Endothelial cell of umbilical vein (primary cell): ENCODE data around the gene CCDC142. TPM values are rescaled to one million over a fixed set of nuclear protein-coding genes. Genes with fewer than 3 reads are reported as not detected.

Source experiments
- BruUV-seq: library from RNA; stranded (reverse); fragments of 400-500 nt; replicated peaks from 2 replicates; lab custom pipeline; 2021; lab: Mats Ljungman, UMichigan
- CTCF ChIA-PET: fragments of 300-600, 350-600 bp; sonication (Branson Sonifier 250); formaldehyde crosslinking; loops from one replicate; lab custom pipeline; 2021; ENCODE audit warnings: antibody characterized with exemption, inconsistent platforms; lab: Charles Lee
- POLR2A ChIA-PET: fragments of 300-600, 350-600 bp; sonication (Branson Sonifier 250); formaldehyde crosslinking; loops from one replicate; lab custom pipeline; 2021; ENCODE audit warnings: antibody characterized with exemption, inconsistent platforms; lab: Charles Lee
- DNase-seq: peaks from one replicate; pipeline ENCODE4 v3.0.0-alpha.2; 2011; ENCODE audit warnings: low read depth, low spot score
- FAIRE-seq: peaks from 2 replicates; lab custom pipeline; 2011; peaks lifted over from hg19 to GRCh38; lab: Jason Lieb, UNC
- H2AFZ ChIP-seq: 2 replicates; pipeline ENCODE4 v1.6.0; 2012; ENCODE audit warnings: low read depth, low read length, control low read depth, inconsistent platforms
- H3K27ac ChIP-seq: 2 replicates; pipeline ENCODE4 v1.5.1; 2011; ENCODE audit warnings: low read depth, mild to moderate bottlenecking, control low read depth, low read length, moderate library complexity; ENCODE audit not compliant: insufficient read depth
- H3K27me3 ChIP-seq, 2 experiments: 2 replicates each; pipeline versions ENCODE4 v1.6.0 to v1.6.1; 2011; ENCODE audit warnings: low read length in 2 of 2, mixed read lengths in 1 of 2; ENCODE audit not compliant: control insufficient read depth in 2 of 2, insufficient read depth in 2 of 2
- H3K36me3 ChIP-seq, 2 experiments: 2 replicates in 1 of 2; 3 replicates in 1 of 2; pipeline ENCODE4 v1.5.1; 2011; ENCODE audit warnings: low read length in 2 of 2, mild to moderate bottlenecking in 1 of 2, moderate library complexity in 1 of 2; ENCODE audit not compliant: control insufficient read depth in 2 of 2, insufficient read depth in 2 of 2; ENCODE audit errors: extremely low read depth in 1 of 2
- H3K4me1 ChIP-seq: 3 replicates; pipeline ENCODE4 v1.5.1; 2011; ENCODE audit warnings: mild to moderate bottlenecking, low read length; ENCODE audit not compliant: control insufficient read depth, insufficient read depth; ENCODE audit errors: extremely low read depth
- H3K4me2 ChIP-seq: 2 replicates; pipeline ENCODE4 v1.6.1; 2011; ENCODE audit warnings: low read length, control low read depth, mixed read lengths; ENCODE audit not compliant: insufficient read depth
- H3K4me3 ChIP-seq, 3 experiments: fragments of 200-600 bp in 1 of 3; sonication (generic), shearing (Covaris generic) in 1 of 3; replicated peaks in 1 of 3; 2 replicates each; pipeline ENCODE4 v1.5.1; 2011 to 2016; ENCODE audit warnings: control low read depth in 3 of 3, low read length in 3 of 3, mild to moderate bottlenecking in 2 of 3, inconsistent platforms in 1 of 3, low read depth in 1 of 3, moderate library complexity in 1 of 3; ENCODE audit not compliant: insufficient read depth in 1 of 3
- H3K79me2 ChIP-seq: 2 replicates; pipeline ENCODE4 v1.6.0; 2012; ENCODE audit warnings: low read length, inconsistent platforms; ENCODE audit not compliant: control insufficient read depth, insufficient read depth
- H3K9ac ChIP-seq: replicated peaks from 2 replicates; pipeline ENCODE3; 2011; ENCODE audit warnings: low read length, control low read depth; ENCODE audit not compliant: insufficient read depth; ENCODE audit errors: extremely low read depth
- H3K9me1 ChIP-seq: replicated peaks from 3 replicates; pipeline ENCODE4 v1.6.0; 2011; ENCODE audit warnings: mild to moderate bottlenecking, low read length; ENCODE audit not compliant: control insufficient read depth, insufficient read depth; ENCODE audit errors: extremely low read depth
- H3K9me3 ChIP-seq: replicated peaks from 2 replicates; pipeline ENCODE4 v1.5.1; 2012; ENCODE audit warnings: low read length, inconsistent platforms; ENCODE audit not compliant: control insufficient read depth, insufficient read depth
- H4K20me1 ChIP-seq: replicated peaks from 2 replicates; pipeline ENCODE3; 2011; ENCODE audit warnings: mild to moderate bottlenecking, low read length; ENCODE audit not compliant: control insufficient read depth, insufficient read depth; ENCODE audit errors: extremely low read depth
- CTCF ChIP-seq, 2 donors: IDR thresholded peaks; 1 replicate in 1 of 2; 2 replicates in 1 of 2; pipeline ENCODE4 v1.5.1; 2011; ENCODE audit warnings: low read length in 2 of 2, mild to moderate bottlenecking in 2 of 2, moderate library complexity in 2 of 2, control low read depth in 1 of 2, inconsistent platforms in 1 of 2, low read depth in 1 of 2; ENCODE audit not compliant: insufficient read depth in 1 of 2; ENCODE audit errors: extremely low read depth in 1 of 2
- EZH2 ChIP-seq: IDR thresholded peaks from 2 replicates; pipeline ENCODE4 v1.6.1; 2012; ENCODE audit warnings: borderline replicate concordance, low read depth, mild to moderate bottlenecking, moderate library complexity, low read length, inconsistent platforms; ENCODE audit not compliant: severe bottlenecking
- FOS ChIP-seq: IDR thresholded peaks from 2 replicates; pipeline ENCODE4 v1.6.1; 2011; ENCODE audit warnings: mild to moderate bottlenecking, low read length, moderate library complexity, borderline replicate concordance; ENCODE audit not compliant: insufficient read depth
- GATA2 ChIP-seq: IDR thresholded peaks from 2 replicates; pipeline ENCODE4 v1.7.0; 2011; ENCODE audit warnings: low read depth, mild to moderate bottlenecking, moderate library complexity, mixed read lengths, low read length; ENCODE audit not compliant: insufficient read length, insufficient read depth
- JUN ChIP-seq: IDR thresholded peaks from 2 replicates; pipeline ENCODE4 v1.6.1; 2011; ENCODE audit warnings: borderline replicate concordance, low read depth; ENCODE audit not compliant: insufficient read length, insufficient read depth
- MAX ChIP-seq: IDR thresholded peaks from 2 replicates; pipeline ENCODE4 v1.6.1; 2011; ENCODE audit not compliant: insufficient read depth, insufficient read length
- MYC ChIP-seq: IDR thresholded peaks from one replicate; pipeline ENCODE4 v1.6.1; 2011; ENCODE audit warnings: mild to moderate bottlenecking, low read depth, low read length
- POLR2A ChIP-seq: IDR thresholded peaks from 2 replicates; pipeline ENCODE4 v1.6.1; 2012; ENCODE audit warnings: low read depth, mild to moderate bottlenecking, control low read depth, low read length
- POLR2AphosphoS5 ChIP-seq: IDR thresholded peaks from 2 replicates; pipeline ENCODE4 v1.6.1; 2012; ENCODE audit warnings: low read depth, mild to moderate bottlenecking, control low read depth, low read length, moderate library complexity; ENCODE audit not compliant: insufficient read depth
- dilution Hi-C: fragments of 300-500 bp; cut with MboI; formaldehyde crosslinking; loops from one replicate; pipeline ENCODE4 v1.15.0; 2019; ENCODE audit warnings: low sequenced_read_pairs; ENCODE audit not compliant: extremely low pct_ligation_motif_present
- intact Hi-C: fragments of 100-400 bp; cut with micrococcal nuclease; formaldehyde crosslinking; loops from one replicate; pipeline ENCODE4 v1.10.0; 2022
- polyA plus RNA-seq, 4 experiments: library from polyadenylated mRNA; depleted of rRNA in 3 of 4; stranded (reverse) in 3 of 4; unstranded in 1 of 4; fragments of >200 nt; gene quantifications; 2 replicates each; pipeline versions ENCODE4 v1.2.1 to v1.2.3, GENCODE V29; 2011 to 2012; ENCODE audit warnings: missing spikeins in 1 of 4
- total RNA-seq: library from RNA; stranded (reverse); gene quantifications from 2 replicates; pipeline ENCODE4 v1.2.3, GENCODE V29; 2021

The CCDC142 gene
- total and polyA plus RNA-seq, 2 donors (not counting 3 experiments of a cell fraction or from before 2014, with no cell fraction given): 12.8 to 23.8 TPM

- CTCF ChIA-PET: interaction anchor here (1.0 to 1.6 kb wide), 2 partner anchors 11 to 31 kb away, joined by 3 to 4 read pairs; no protein-coding TSS in a partner anchor
- POLR2A ChIA-PET: interaction anchor here (0.6 kb wide), 1 partner anchor 34 kb away, joined by 9 read pairs; no protein-coding TSS in a partner anchor
- Histone ChIP-seq H3K9ac (no peak overlapping the region), H3K79me2 (peaks cover 2% of the 10 kb centered on the region), H2AFZ (no peak overlapping the region), H3K9me1 (no peaks in the 10 kb centered on the region), H3K4me2 (no peak overlapping the region), H3K27ac (no peak overlapping the region), H3K4me3 (no peak overlapping the region), H3K9me3 (no peaks in the 10 kb centered on the region), H3K36me3 (peaks cover 0 to 4% of the 10 kb centered on the region in 2 experiments), H4K20me1 (no peaks in the 10 kb centered on the region), H3K4me1 (peaks cover 37% of the 10 kb centered on the region), H3K27me3 (peaks cover 23 to 40% of the 10 kb centered on the region in 2 experiments)
- dilution Hi-C loops: no loop called here
- no TSS peak for BruUV-seq
- DNase-seq (no peak), FAIRE-seq (no peak)
- no peak for TF ChIP-seq POLR2AphosphoS5
- intact Hi-C loops: loop anchor here (5.0 kb wide), 1 partner anchor 151 kb away; the partner anchor contains the start of gene SEMA4F
Measured at GRCh38 chr2:74501335-74502071, 18.7 kb upstream of the CCDC142 start.

GRCh38 chr2:74500578-74500946 is 17.8 kb upstream of the CCDC142 start:
- Histone ChIP-seq H3K4me1 (peaks cover 33% of the 10 kb centered on the region), H3K4me3 (no peak overlapping the region), H3K9me3 (no peaks in the 10 kb centered on the region), H3K27me3 (peaks cover 23 to 40% of the 10 kb centered on the region in 2 experiments), H3K36me3 (peaks cover 0 to 3% of the 10 kb centered on the region in 2 experiments), H3K9ac (no peak overlapping the region), H3K27ac (no peak overlapping the region), H3K9me1 (no peaks in the 10 kb centered on the region), H2AFZ (no peak overlapping the region), H3K4me2 (no peak overlapping the region), H3K79me2 (no peaks in the 10 kb centered on the region), H4K20me1 (no peaks in the 10 kb centered on the region)
- POLR2A ChIA-PET: no interaction called here
- CTCF ChIA-PET: interaction anchor here (1.0 to 1.6 kb wide), 5 partner anchors 10 to 87 kb away, joined by 3 to 7 read pairs (median 4); partner anchors contain the start of genes CCDC142, INO80B and TTC31
- TF ChIP-seq EZH2 (no peak), JUN (no peak), POLR2AphosphoS5 (no peak), MYC (no peak), GATA2 (no peak), FOS (no peak), CTCF (IDR thresholded peaks at IDR 0.05; ENCODE audit: extremely low read depth in 1 of 2, insufficient read depth in 1 of 2, low read depth in 1 of 2, low read length in 2 of 2) (no peak), MAX (no peak), POLR2A (no peak)
- DNase-seq (no peak), FAIRE-seq (no peak)
- no TSS peak for BruUV-seq
- dilution Hi-C loops (no loop called here), intact Hi-C loops (loop anchor here (5.0 kb wide), 1 partner anchor 152 kb away; the partner anchor contains the start of gene SEMA4F)
